HepG2 (cell line): ENCODE measurements around the gene IBA57. TPM values are rescaled to one million over a fixed set of nuclear protein-coding genes. Genes with fewer than 3 reads are reported as not detected.

ENCODE experiments used
- ATAC-seq: fragments of 200-7000 bp; cut with Tn5 transposase; 3 replicates; pipeline ENCODE4 v1.9.1; 2020; ENCODE audit warnings: mild to moderate bottlenecking, moderate library complexity
- BruUV-seq: library from RNA; stranded (reverse); fragments of 400-500 nt; replicated peaks from 2 replicates; lab custom pipeline; 2021; lab: Mats Ljungman, UMichigan
- CTCF ChIA-PET: fragments of 300-600 bp; formaldehyde crosslinking; extraction: SDS; loops from one replicate; lab custom pipeline; 2021; ENCODE audit warnings: low total read pairs, inconsistent platforms, low intra/inter-chr PET ratio; lab: Yijun Ruan, JAX
- POLR2A ChIA-PET: fragments of 350-600 bp; sonication (Branson Sonifier 250); formaldehyde crosslinking; loops from one replicate; lab custom pipeline; 2020; ENCODE audit warnings: antibody characterized with exemption, inconsistent platforms; lab: Yijun Ruan, JAX
- DNase-seq: peaks from one replicate; pipeline ENCODE4 v3.0.0-alpha.2; 2015; ENCODE audit warnings: low spot score
- FAIRE-seq: peaks from 3 replicates; lab custom pipeline; 2011; peaks lifted over from hg19 to GRCh38; lab: Jason Lieb, UNC
- H2AFZ ChIP-seq: one replicate; pipeline ENCODE4 v1.6.1; 2011; ENCODE audit warnings: low read length, inconsistent platforms
- H3K27ac ChIP-seq: fragments of 300-600 bp; 3 replicates; pipeline ENCODE4 v1.8.0; 2011; ENCODE audit warnings: mixed run types, mild to moderate bottlenecking, mixed read lengths, low read length, inconsistent platforms; ENCODE audit not compliant: insufficient read depth; ENCODE audit errors: extremely low read length
- H3K27me3 ChIP-seq, 2 experiments: fragments of 200-600 bp in 1 of 2; 2 replicates in 1 of 2; 3 replicates in 1 of 2; pipeline versions ENCODE4 v1.6.0 to v1.8.0; 2011; ENCODE audit warnings: low read length in 2 of 2, mild to moderate bottlenecking in 2 of 2, moderate library complexity in 2 of 2, inconsistent platforms in 1 of 2; ENCODE audit not compliant: insufficient read depth in 2 of 2, control insufficient read depth in 1 of 2
- H3K36me3 ChIP-seq, 2 experiments: fragments of 200-600 bp in 1 of 2; replicated peaks in 1 of 2; 2 replicates in 1 of 2; 3 replicates in 1 of 2; pipeline versions ENCODE4 v1.5.1 to v1.8.0; 2011; ENCODE audit warnings: low read length in 2 of 2, inconsistent platforms in 1 of 2; ENCODE audit not compliant: insufficient read depth in 2 of 2, control insufficient read depth in 1 of 2
- H3K4me1 ChIP-seq: 2 replicates; pipeline ENCODE4 v1.5.1; 2012; ENCODE audit warnings: low read length, inconsistent platforms; ENCODE audit not compliant: insufficient read depth
- H3K4me2 ChIP-seq: 2 replicates; pipeline ENCODE4 v1.6.0; 2011; ENCODE audit warnings: low read depth, low read length, inconsistent platforms
- H3K4me3 ChIP-seq, 3 experiments: fragments of 200-600 bp in 1 of 3; sonication (generic), shearing (Covaris generic) in 1 of 3; replicated peaks in 1 of 3; 2 replicates each; pipeline ENCODE4 v1.5.1; 2011 to 2016; ENCODE audit warnings: low read length in 3 of 3, inconsistent platforms in 2 of 3, low read depth in 2 of 3, mild to moderate bottlenecking in 2 of 3, control low read depth in 1 of 3, mixed read lengths in 1 of 3; ENCODE audit not compliant: insufficient read depth in 1 of 3
- H3K79me2 ChIP-seq: one replicate; pipeline ENCODE4 v1.6.1; 2011; ENCODE audit warnings: low read length, inconsistent platforms; ENCODE audit not compliant: insufficient read depth
- H3K9ac ChIP-seq: 2 replicates; pipeline ENCODE4 v1.6.0; 2011; ENCODE audit warnings: mild to moderate bottlenecking, low read depth, low read length, inconsistent platforms; ENCODE audit not compliant: insufficient read depth
- H3K9me3 ChIP-seq: 2 replicates; pipeline ENCODE4 v1.5.1; 2012; ENCODE audit warnings: mild to moderate bottlenecking, low read length
- H4K20me1 ChIP-seq: 2 replicates; pipeline ENCODE4 v1.6.0; 2011; ENCODE audit warnings: inconsistent platforms, mild to moderate bottlenecking, low read length, moderate library complexity; ENCODE audit not compliant: insufficient read depth
- JUND ChIP-seq: sonication (generic); formaldehyde crosslinking; IDR thresholded peaks from 2 replicates; pipeline ENCODE4 v1.8.0; 2022; ENCODE audit warnings: mild to moderate bottlenecking, missing genetic modification reagents
- KDM4B ChIP-seq: sonication (generic); formaldehyde crosslinking; IDR thresholded peaks from 2 replicates; pipeline ENCODE4 v1.4.0; 2020; ENCODE audit warnings: missing genetic modification reagents
- MNT ChIP-seq: fragments of 450-650 bp; IDR thresholded peaks from 2 replicates; pipeline ENCODE4 v1.6.1; 2016
- PLRG1 ChIP-seq: fragments of 450-650 bp; conservative IDR thresholded peaks from 2 replicates; pipeline ENCODE4 v1.6.1; 2016
- SRF ChIP-seq: IDR thresholded peaks from 2 replicates; pipeline ENCODE4 v1.6.1; 2011; ENCODE audit warnings: mild to moderate bottlenecking, low read depth, low read length, moderate library complexity
- ZFP91 ChIP-seq: sonication (generic); formaldehyde crosslinking; IDR thresholded peaks from 2 replicates; pipeline ENCODE4 v1.9.0; 2022; ENCODE audit warnings: missing genetic modification reagents, mild to moderate bottlenecking, borderline replicate concordance
- ZNF10 ChIP-seq: sonication (generic); formaldehyde crosslinking; IDR thresholded peaks from 2 replicates; pipeline ENCODE4 v1.4.0; 2020; ENCODE audit warnings: mild to moderate bottlenecking, low read depth, missing genetic modification reagents, borderline replicate concordance
- ZNF576 ChIP-seq: sonication (generic); formaldehyde crosslinking; IDR thresholded peaks from 2 replicates; pipeline ENCODE4 v1.4.0; 2020; ENCODE audit warnings: mild to moderate bottlenecking, missing genetic modification reagents
- WGBS: methylation state at CpG from one replicate; pipeline ENCODE4 v1.1.6; 2017; ENCODE audit warnings: low lambda C conversion rate; 5-methylcytosine and 5-hydroxymethylcytosine counted together
- in situ Hi-C: cut with HindIII; loops from 2 replicates; pipeline ENCODE4 v1.10.0; 2017; ENCODE audit warnings: low pct_unique_long_range_greater_than_20kb; ENCODE audit not compliant: extremely low pct_ligation_motif_present
- intact Hi-C: fragments of 100-400 bp; cut with micrococcal nuclease; formaldehyde crosslinking; loops from one replicate; pipeline ENCODE4 v1.10.0; 2022; ENCODE audit not compliant: unreplicated experiment
- polyA plus RNA-seq, 8 experiments: library from polyadenylated mRNA; depleted of rRNA in 3 of 8; stranded (reverse) in 7 of 8; unstranded in 1 of 8; fragments of >200 nt; fragmentation: Illumina TruSeq in 4 of 8; extraction: Trizol in 4 of 8; gene quantifications; 2 replicates each; pipeline versions ENCODE4 v1.2.1 to v1.2.3, GENCODE V29; 2011 to 2016; ENCODE audit warnings: low read depth in 4 of 8, missing spikeins in 1 of 8, mixed read lengths in 1 of 8; ENCODE audit not compliant: insufficient read depth in 1 of 8
- total RNA-seq, 5 experiments: library from RNA; depleted of rRNA; stranded (reverse); fragments of >200 nt; fragmentation: Illumina TruSeq; extraction: Trizol; gene quantifications; 2 replicates each; pipeline ENCODE4 v1.2.3, GENCODE V29; 2016; ENCODE audit warnings: low read depth in 1 of 5

IBA57 gene
- total and polyA plus RNA-seq, 2 of the 13 experiments (the other 11 are each of a cell fraction or from before 2014, with no cell fraction given) = 2.3 to 10.2 TPM

GRCh38 chr1:228219245-228219961 lies 53.8 kb downstream of the IBA57 start:
- 49% methylated on average over 11 of the region's 16 CpGs for WGBS
- H3K27ac ChIP-seq = no peak overlapping the region
- H3K4me3 ChIP-seq = no peak overlapping the region
- H3K4me2 ChIP-seq = no peak overlapping the region
- no peaks in the 10 kb centered on the region for H3K79me2 ChIP-seq
- POLR2A ChIA-PET = no interaction called here
- intact Hi-C loops (no loop called here), in situ Hi-C loops (no loop called here)
- FAIRE-seq = no peak
- H3K9me3 ChIP-seq = no peaks in the 10 kb centered on the region
- H2AFZ ChIP-seq = no peak overlapping the region
- TF ChIP-seq ZFP91 (no peak), JUND (CRISPR knock-in tag) (no peak), KDM4B (CRISPR knock-in tag) (no peak), MNT (peak; percentile 55; the same call in 1 of the 2 replicates), SRF (no peak), ZNF10 (CRISPR knock-in tag) (no peak), PLRG1 (no peak), ZNF576 (no peak)
- TF ChIP-seq, all 625 proteins: peak for 1
- ATAC-seq (no peak), DNase-seq (no peak)
- H4K20me1 ChIP-seq = no peaks in the 10 kb centered on the region
- no peaks in the 10 kb centered on the region for H3K36me3 ChIP-seq
- CTCF ChIA-PET = no interaction called here
- no peak overlapping the region for H3K9ac ChIP-seq
- peaks cover 3 to 40% of the 10 kb centered on the region in 2 experiments; a peak in 4 of 5 replicates for H3K27me3 ChIP-seq
- H3K4me1 ChIP-seq = peaks cover 8% of the 10 kb centered on the region; the same call in 1 of the 2 replicates
- BruUV-seq = no TSS peak
